LNCaP clone FGC (cell line): ENCODE results near the gene SKI.

ENCODE experiments used
- DNase-seq: peaks from one replicate; pipeline ENCODE4 v3.0.0-alpha.2; 2011; ENCODE audit warnings: low read depth
- H3K4me3 ChIP-seq: 2 replicates; pipeline ENCODE4 v1.5.1; 2011; ENCODE audit warnings: mild to moderate bottlenecking, low read depth, low read length, control low read depth
- CTCF ChIP-seq: IDR thresholded peaks from 2 replicates; pipeline ENCODE4 v1.5.1; 2012; ENCODE audit warnings: mild to moderate bottlenecking; ENCODE audit not compliant: control insufficient read depth, insufficient read depth; ENCODE audit errors: extremely low read depth

SKI gene

DNA sequence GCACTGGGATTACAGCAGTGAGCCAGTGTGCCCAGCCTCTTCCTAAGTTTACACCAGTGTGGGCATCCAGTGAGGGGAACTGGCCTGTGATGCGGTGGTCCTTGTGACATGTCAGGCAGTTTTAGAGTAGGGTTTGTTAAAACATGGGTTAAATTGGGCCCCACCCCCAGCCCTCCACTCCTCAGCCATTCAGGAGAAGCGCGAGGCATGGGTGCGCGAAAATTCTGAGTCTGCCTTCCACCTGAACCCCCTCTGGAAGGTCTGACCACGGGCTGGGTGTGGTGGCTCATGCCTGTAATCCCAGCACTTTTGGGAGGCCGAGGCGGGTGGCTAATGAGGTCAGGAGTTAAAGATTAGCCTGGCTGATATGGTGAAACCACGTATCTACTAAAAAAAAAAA lies 51.7 kb downstream of the SKI start:
- TF ChIP-seq CTCF: no peak
- H3K4me3 ChIP-seq: no peak overlapping the region
- no peak for DNase-seq

GRCh38 chr1:2282556-2283270 lies 54.6 kb downstream of the SKI start:
- no peak overlapping the region for H3K4me3 ChIP-seq
- no peak for TF ChIP-seq CTCF
- no peak for DNase-seq

DNA sequence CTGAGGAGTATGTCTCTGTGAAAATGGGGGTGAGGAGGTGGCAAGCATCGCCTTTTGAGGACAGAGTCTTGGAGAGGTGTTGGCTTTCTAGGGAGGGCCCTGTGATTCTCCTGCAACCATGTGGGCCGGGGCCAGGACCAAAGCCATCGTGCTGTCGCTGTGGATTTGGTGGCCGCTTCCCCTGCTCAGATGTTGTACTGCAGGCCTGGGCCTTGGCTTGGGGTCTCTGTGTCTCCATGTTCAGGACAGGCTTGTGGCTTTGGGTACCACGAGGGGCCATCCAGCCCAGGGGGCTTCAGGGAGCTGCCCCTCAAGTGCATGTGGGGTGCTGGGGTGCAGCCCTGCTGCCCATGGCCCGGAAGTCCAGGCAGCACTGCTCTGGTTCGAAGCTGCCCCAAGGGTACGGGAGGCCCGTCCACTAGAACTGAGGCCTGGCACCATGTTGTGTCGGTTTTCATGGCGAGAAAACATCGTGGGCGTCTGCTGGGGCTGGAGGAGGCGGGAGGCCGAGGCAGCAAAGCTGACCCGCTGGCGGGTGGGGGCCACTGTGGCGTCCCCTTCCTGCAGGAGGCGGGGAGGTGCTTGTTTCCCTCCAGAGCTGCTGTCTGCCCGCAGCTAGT lies 55.4 kb downstream of the SKI start:
- H3K4me3 ChIP-seq: no peak overlapping the region
- no peak for DNase-seq
- TF ChIP-seq CTCF: no peak

DNA sequence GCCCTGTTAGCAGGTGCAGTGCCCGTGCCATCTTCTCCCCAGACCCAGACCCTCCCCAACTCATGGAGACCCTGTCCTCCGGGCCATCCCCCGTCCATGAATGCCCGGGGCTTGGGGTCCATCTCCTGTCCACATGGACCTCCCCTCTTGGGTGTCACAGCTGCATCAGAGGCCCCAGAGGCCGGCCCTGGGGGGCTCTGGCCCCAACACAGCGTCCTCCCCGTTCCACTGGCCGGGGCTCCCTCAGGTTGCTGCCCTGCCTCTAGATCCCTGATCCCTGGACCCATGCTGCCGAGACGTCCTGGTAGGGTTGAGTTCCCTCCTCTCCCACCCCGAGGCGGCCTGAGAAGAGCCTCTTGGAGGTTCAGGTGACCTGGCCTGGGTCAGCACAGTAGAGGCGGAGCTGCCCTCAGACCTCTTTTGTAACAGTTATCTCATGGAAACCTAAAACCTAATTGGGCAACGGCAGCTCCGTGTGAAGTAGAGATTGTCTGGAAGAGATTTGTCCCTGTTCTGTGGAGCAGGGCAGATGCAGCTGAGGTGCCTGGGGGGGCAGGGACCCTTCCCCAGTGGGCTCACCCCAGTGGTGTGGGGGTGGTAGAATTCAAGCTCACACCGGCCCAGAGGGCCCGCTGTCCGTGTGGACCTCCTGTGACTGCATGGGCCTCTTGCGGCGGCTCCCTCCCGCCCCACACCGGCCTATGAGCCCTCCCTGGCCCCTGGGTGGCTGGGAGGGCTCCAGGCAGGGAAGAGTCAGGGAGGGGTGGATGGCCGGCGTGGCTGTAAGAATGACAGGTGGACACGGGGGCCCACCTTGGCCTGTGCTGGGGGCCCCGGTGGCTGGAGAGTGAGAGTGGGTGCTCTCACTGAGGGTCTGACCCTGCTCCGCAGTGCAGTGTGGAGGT lies 56.1 kb downstream of the SKI start:
- TF ChIP-seq CTCF: no peak
- DNase-seq: no peak

GRCh38 chr1:2284932-2285331 lies 56.8 kb downstream of the SKI start:
- no peak for DNase-seq
- no peak for TF ChIP-seq CTCF
- H3K4me3 ChIP-seq: no peak overlapping the region

More for the DNA sequence above, 56.1 kb downstream of the SKI start:
- H3K4me3 ChIP-seq: no peak overlapping the region

GRCh38 chr1:2286923-2287322 lies 58.8 kb downstream of the SKI start:
- no peak for DNase-seq
- no peak for TF ChIP-seq CTCF
- no peak overlapping the region for H3K4me3 ChIP-seq
